RWPE2 (cell line): ENCODE results near the gene NUP54.

Source experiments
- ATAC-seq: fragments of 200-7000 bp; cut with Tn5 transposase; 3 replicates; pipeline ENCODE4 v1.9.1; 2021; ENCODE audit warnings: low read depth
- DNase-seq: peaks from one replicate; pipeline ENCODE4 v3.0.0-alpha.2; 2020; ENCODE audit warnings: low spot score
- H3K27ac ChIP-seq: fragments of 450-650 bp; 2 replicates; pipeline ENCODE4 v1.5.1; 2017; ENCODE audit warnings: mild to moderate bottlenecking; ENCODE audit not compliant: poor library complexity, severe bottlenecking
- H3K27me3 ChIP-seq: fragments of 250-450 bp; sonication (Bioruptor Pico); 2 replicates; pipeline ENCODE4 v1.5.1; 2021; ENCODE audit warnings: mild to moderate bottlenecking, moderate library complexity; ENCODE audit not compliant: insufficient read depth, poor library complexity, severe bottlenecking
- H3K36me3 ChIP-seq: fragments of 250-450 bp; sonication (Bioruptor Pico); 2 replicates; pipeline ENCODE4 v1.5.1; 2020; ENCODE audit warnings: low read depth, mild to moderate bottlenecking, moderate library complexity
- H3K4me1 ChIP-seq: fragments of 250-450 bp; sonication (Bioruptor Pico); 2 replicates; pipeline ENCODE4 v1.5.1; 2021; ENCODE audit warnings: mild to moderate bottlenecking, moderate library complexity; ENCODE audit not compliant: insufficient read depth, poor library complexity, severe bottlenecking
- H3K4me3 ChIP-seq: fragments of 250-450 bp; sonication (Bioruptor Pico); 2 replicates; pipeline ENCODE4 v1.5.1; 2021; ENCODE audit warnings: mild to moderate bottlenecking, moderate library complexity; ENCODE audit not compliant: severe bottlenecking
- H3K9me3 ChIP-seq: fragments of 250-450 bp; sonication (Bioruptor Pico); 2 replicates; pipeline ENCODE4 v1.5.1; 2021; ENCODE audit warnings: mild to moderate bottlenecking, moderate library complexity; ENCODE audit not compliant: severe bottlenecking
- CTCF ChIP-seq: fragments of 450-650 bp; IDR thresholded peaks from one replicate; pipeline ENCODE4 v1.5.1; 2017; ENCODE audit warnings: mild to moderate bottlenecking, moderate library complexity; ENCODE audit not compliant: poor library complexity, severe bottlenecking

The NUP54 gene

GRCh38 chr4:76148142-76148865 lies at the start of gene NUP54:
NUP54 (minus strand) TSS chr4:76148397; CDS start chr4:76148374, 23 bp downstream.
- DNase-seq = peak; percentile 92
- Histone ChIP-seq H3K4me1 (peaks cover 13% of the 10 kb centered on the region), H3K4me3 (peak within 1 kb of the TSS; percentile 93), H3K27ac (peak within 1 kb of the TSS; percentile 57), H3K36me3 (peaks cover 15% of the 10 kb centered on the region), H3K27me3 (no peaks in the 10 kb centered on the region), H3K9me3 (no peaks in the 10 kb centered on the region)
- ATAC-seq = peak; percentile 94
- TF ChIP-seq CTCF = no peak

- ATAC-seq (no peak), DNase-seq (no peak)
- Histone ChIP-seq H3K9me3 (no peaks in the 10 kb centered on the region), H3K36me3 (peaks cover 26% of the 10 kb centered on the region), H3K27me3 (no peaks in the 10 kb centered on the region), H3K27ac (peak overlapping the region; percentile 82), H3K4me3 (no peak overlapping the region), H3K4me1 (peaks cover 47% of the 10 kb centered on the region)
- no peak for TF ChIP-seq CTCF
These were observed 49.0 kb upstream of the NUP54 start for GRCh38 chr4:76197031-76197743.

- ATAC-seq (no peak), DNase-seq (no peak)
- Histone ChIP-seq H3K4me3 (no peak overlapping the region), H3K9me3 (no peaks in the 10 kb centered on the region), H3K27me3 (no peaks in the 10 kb centered on the region), H3K4me1 (peaks cover 43% of the 10 kb centered on the region), H3K36me3 (peaks cover 31% of the 10 kb centered on the region), H3K27ac (peak overlapping the region; percentile 95)
- no peak for TF ChIP-seq CTCF
These were observed 48.2 kb upstream of the NUP54 start for GRCh38 chr4:76196376-76196775.

GRCh38 chr4:76195326-76195725 lies 47.1 kb upstream of the NUP54 start:
- H3K4me1 ChIP-seq = peaks cover 43% of the 10 kb centered on the region
- ATAC-seq = no peak
- H3K27me3 ChIP-seq = no peaks in the 10 kb centered on the region
- H3K27ac ChIP-seq = peak overlapping the region; percentile 95
- no peak for TF ChIP-seq CTCF
- no peak for DNase-seq
- H3K9me3 ChIP-seq = no peaks in the 10 kb centered on the region
- peaks cover 36% of the 10 kb centered on the region for H3K36me3 ChIP-seq
- no peak overlapping the region for H3K4me3 ChIP-seq
